Right lobe of liver (tissue), 6 donors: ENCODE measurements around the gene TOGARAM2. TPM values are rescaled to one million over a fixed set of nuclear protein-coding genes. Genes with fewer than 3 reads are reported as not detected.
A peak's percentile ranks its signal among the peaks of the same experiment; 100 is the strongest.

ENCODE experiments used
- ATAC-seq, 4 donors: fragments of 200-7000 bp; cut with Tn5 transposase; one replicate each; pipeline ENCODE4 v1.9.1; 2020; ENCODE audit warnings: mild to moderate bottlenecking in 4 of 4, moderate library complexity in 4 of 4
- DNase-seq, 3 donors: peaks; one replicate each; pipeline ENCODE4 v3.0.0-alpha.2; 2020
- H3K27ac ChIP-seq, 3 donors: fragments of 200-600 bp; one replicate each; pipeline ENCODE4 v1.8.0; 2022
- H3K27me3 ChIP-seq, 2 donors: fragments of 200-600 bp; one replicate each; pipeline ENCODE4 v1.8.0; 2022
- H3K36me3 ChIP-seq, 4 donors: fragments of 200-600 bp; sonication (generic) in 1 of 4; one replicate each; pipeline versions ENCODE4 v1.5.1 to v1.8.0; 2017 to 2022; ENCODE audit warnings: control low read depth in 1 of 4
- H3K4me1 ChIP-seq, 4 donors: fragments of 200-600 bp; sonication (generic) in 1 of 4; one replicate each; pipeline versions ENCODE4 v1.5.1 to v1.8.0; 2017 to 2022; ENCODE audit warnings: control low read depth in 1 of 4
- H3K4me3 ChIP-seq, 3 donors: fragments of 200-600 bp; one replicate each; pipeline ENCODE4 v1.8.0; 2022
- H3K9me3 ChIP-seq, 4 donors: fragments of 200-600 bp; sonication (generic) in 1 of 4; one replicate each; pipeline versions ENCODE4 v1.5.1 to v1.8.0; 2017 to 2022; ENCODE audit warnings: control low read depth in 1 of 4
- CTCF ChIP-seq, 4 donors: fragments of 200-600 bp in 3 of 4; fragments of 450-650 bp in 1 of 4; IDR thresholded peaks; one replicate each; pipeline versions ENCODE4 v1.5.1 to v1.8.0; 2016 to 2022; ENCODE audit warnings: antibody characterized with exemption in 4 of 4, mild to moderate bottlenecking in 2 of 4
- POLR2A ChIP-seq: fragments of 450-650 bp; IDR thresholded peaks from one replicate; pipeline ENCODE4 v1.6.1; 2017; ENCODE audit warnings: antibody characterized with exemption, mild to moderate bottlenecking
- WGBS: methylation state at CpG from one replicate; pipeline ENCODE4 v1.1.6; 2018; ENCODE audit warnings: low coverage, low lambda C conversion rate; ENCODE audit not compliant: insufficient coverage; ENCODE audit errors: missing lambda C conversion rate; 5-methylcytosine and 5-hydroxymethylcytosine counted together
- intact Hi-C, 2 donors: fragments of 100-400 bp; cut with DNase I; formaldehyde crosslinking; loops; one replicate each; pipeline versions ENCODE4 v1.11.2 to v1.14.1; 2022
- total RNA-seq, 6 experiments: library from RNA; depleted of rRNA in 2 of 6; stranded (reverse); fragments of >200 nt in 2 of 6; fragmentation: NEBNext Ultra II Directional in 3 of 6; extraction: Animal tissue kit (Norgen Biotek cat#: 25700) in 3 of 6; gene quantifications; one replicate each; pipeline versions ENCODE4 v1.1.0 to v1.2.4, GENCODE V29; 2016 to 2023
- donor health status: DM: no; HTN: yes; CAD: no.
- donor health status: DM: no; HTN: no; CAD: no.
- donor health status: DM: no; HTN: no; CAD: no.
- donor health status: DM: no; HTN: yes; CAD: no.
- donor health status: DM: no; HTN: yes; CAD: no.

The TOGARAM2 gene
- total RNA-seq, 6 experiments from 2014 or later: 0.06 to 0.37 (median 0.14) TPM; not detected in 1

GRCh38 chr2:29006980-29007301 is 25.8 kb downstream of the TOGARAM2 start:
- intact Hi-C loops: no loop called here
- ATAC-seq (no peak), DNase-seq (no peak)
- WGBS: 77% methylated on average over 2 of the region's 2 CpGs
- no peak for TF ChIP-seq CTCF (IDR thresholded peaks at IDR 0.05)
- no peak for TF ChIP-seq POLR2A
- H3K27ac ChIP-seq: no peak overlapping the region
- H3K4me3 ChIP-seq: no peak overlapping the region
- H3K9me3 ChIP-seq: no peaks in the 10 kb centered on the region
- H3K4me1 ChIP-seq: no peaks in the 10 kb centered on the region
- no peaks in the 10 kb centered on the region for H3K36me3 ChIP-seq
- no peaks in the 10 kb centered on the region for H3K27me3 ChIP-seq

GRCh38 chr2:29009270-29009669 is 28.2 kb downstream of the TOGARAM2 start:
- Histone ChIP-seq H3K27ac (no peak overlapping the region), H3K27me3 (no peaks in the 10 kb centered on the region)
- no peak for ATAC-seq

GRCh38 chr2:29009711-29010677 is 28.9 kb downstream of the TOGARAM2 start:
- 77% methylated on average over 11 of the region's 26 CpGs for WGBS
- no peaks in the 10 kb centered on the region for H3K36me3 ChIP-seq
- ATAC-seq (no peak), DNase-seq (peak in 1 of 3 donors; percentile 43)
- no peaks in the 10 kb centered on the region for H3K9me3 ChIP-seq
- H3K27ac ChIP-seq: no peak overlapping the region
- no peaks in the 10 kb centered on the region for H3K27me3 ChIP-seq
- intact Hi-C loops: no loop called here
- H3K4me1 ChIP-seq: no peaks in the 10 kb centered on the region
- H3K4me3 ChIP-seq: no peak overlapping the region
- no peak for TF ChIP-seq CTCF (IDR thresholded peaks at IDR 0.05)
- no peak for TF ChIP-seq POLR2A

More at GRCh38 chr2:29009270-29009669, 28.2 kb downstream of the TOGARAM2 start:
- intact Hi-C loops: no loop called here
- H3K4me1 ChIP-seq: no peaks in the 10 kb centered on the region
- no peaks in the 10 kb centered on the region for H3K9me3 ChIP-seq
- no peaks in the 10 kb centered on the region for H3K36me3 ChIP-seq
- peak in 1 of 3 donors; percentile 37 for DNase-seq
- WGBS: 65% methylated on average over 6 of the region's 9 CpGs
- TF ChIP-seq POLR2A (no peak), CTCF (IDR thresholded peaks at IDR 0.05) (no peak)
- H3K4me3 ChIP-seq: no peak overlapping the region

GRCh38 chr2:29010946-29011345 is 29.8 kb downstream of the TOGARAM2 start:
- no peak overlapping the region for H3K27ac ChIP-seq
- 12% methylated on average over 6 of the region's 7 CpGs for WGBS
- DNase-seq: peak in 1 of 3 donors; percentile 52

More at GRCh38 chr2:29010946-29011345, 29.8 kb downstream of the TOGARAM2 start:
- Histone ChIP-seq H3K4me1 (no peaks in the 10 kb centered on the region), H3K9me3 (no peaks in the 10 kb centered on the region), H3K4me3 (no peak overlapping the region), H3K36me3 (no peaks in the 10 kb centered on the region), H3K27me3 (no peaks in the 10 kb centered on the region)
- intact Hi-C loops: no loop called here
- peak; percentile 18 to 46 (median 36) for ATAC-seq
- no peak for TF ChIP-seq POLR2A
- no peak for TF ChIP-seq CTCF (IDR thresholded peaks at IDR 0.05)
